Endodermal cell (in vitro differentiated cells): ENCODE results near the gene CDH4. TPM values are rescaled to one million over a fixed set of nuclear protein-coding genes. Genes with fewer than 3 reads are reported as not detected.

Source experiments
- DNase-seq: peaks from one replicate; pipeline ENCODE4 v3.0.0-alpha.2; 2017
- H3K27ac ChIP-seq: 2 replicates; pipeline ENCODE4 v1.5.1; 2013; ENCODE audit warnings: mild to moderate bottlenecking, low read depth, low read length, moderate library complexity
- H3K27me3 ChIP-seq: 2 replicates; pipeline ENCODE4 v1.6.1; 2013; ENCODE audit warnings: mild to moderate bottlenecking, low read length, moderate library complexity; ENCODE audit not compliant: insufficient read depth, control insufficient read depth, poor library complexity, severe bottlenecking
- H3K36me3 ChIP-seq: 2 replicates; pipeline ENCODE4 v1.7.0; 2013; ENCODE audit warnings: mild to moderate bottlenecking, low read length, moderate library complexity; ENCODE audit not compliant: control insufficient read depth, insufficient read depth
- H3K4me1 ChIP-seq: one replicate; pipeline ENCODE4 v1.7.0; 2013; ENCODE audit warnings: low read length; ENCODE audit not compliant: control insufficient read depth, insufficient read depth
- H3K4me3 ChIP-seq: 2 replicates; pipeline ENCODE4 v1.5.1; 2013; ENCODE audit warnings: mild to moderate bottlenecking, low read length, moderate library complexity
- H3K9ac ChIP-seq: 2 replicates; pipeline ENCODE4 v1.6.1; 2013; ENCODE audit warnings: mild to moderate bottlenecking, low read length, moderate library complexity; ENCODE audit not compliant: poor library complexity, severe bottlenecking; ENCODE audit errors: extremely low read depth
- H3K9me3 ChIP-seq: 2 replicates; pipeline ENCODE4 v1.6.1; 2013; ENCODE audit warnings: mild to moderate bottlenecking, low read length, moderate library complexity; ENCODE audit not compliant: control insufficient read depth
- H3K27ac Mint-ChIP-seq: 2 replicates; pipeline ENCODE4 v1.8.0; 2020; ENCODE audit warnings: mixed read lengths
- H3K27me3 Mint-ChIP-seq: 2 replicates; pipeline ENCODE4 v1.8.0; 2021; ENCODE audit warnings: mild to moderate bottlenecking, mixed read lengths; ENCODE audit not compliant: insufficient read depth
- H3K36me3 Mint-ChIP-seq: 2 replicates; pipeline ENCODE4 v1.8.0; 2020; ENCODE audit warnings: low read depth, mixed read lengths
- H3K4me1 Mint-ChIP-seq: 2 replicates; pipeline ENCODE4 v1.8.0; 2020; ENCODE audit warnings: mixed read lengths
- H3K4me3 Mint-ChIP-seq: 2 replicates; pipeline ENCODE4 v1.8.0; 2020; ENCODE audit warnings: mild to moderate bottlenecking, moderate library complexity, mixed read lengths
- H3K9me3 Mint-ChIP-seq: 2 replicates; pipeline ENCODE4 v1.8.0; 2020; ENCODE audit warnings: mild to moderate bottlenecking, mixed read lengths
- WGBS, 2 experiments: methylation state at CpG; one replicate each; pipeline versions ENCODE4 v1.1.5 to v1.1.7; 2013; ENCODE audit warnings: missing lambda C conversion rate in 2 of 2, mixed read lengths in 1 of 2; ENCODE audit not compliant: insufficient coverage in 1 of 2, insufficient read length in 1 of 2; 5-methylcytosine and 5-hydroxymethylcytosine counted together
- total RNA-seq, 2 donors: library from RNA; stranded (reverse); fragmentation: NEBNext Ultra II Directional in 1 of 2; extraction: Animal tissue kit (Norgen Biotek cat#: 25700) in 1 of 2; gene quantifications; 2 replicates in 1 of 2; 3 replicates in 1 of 2; pipeline ENCODE4 v1.2.1, GENCODE V29; 2021
- TF ChIP-seq, protein P1 (sequence below): fragments of 200-600 bp; sonication (generic); conservative IDR thresholded peaks from 2 replicates; pipeline ENCODE4 v1.5.0; 2021; ENCODE audit warnings: antibody characterized with exemption, mild to moderate bottlenecking

Gene CDH4
- total RNA-seq, 2 donors from 2014 or later = 1.8 to 5.8 TPM

DNA sequence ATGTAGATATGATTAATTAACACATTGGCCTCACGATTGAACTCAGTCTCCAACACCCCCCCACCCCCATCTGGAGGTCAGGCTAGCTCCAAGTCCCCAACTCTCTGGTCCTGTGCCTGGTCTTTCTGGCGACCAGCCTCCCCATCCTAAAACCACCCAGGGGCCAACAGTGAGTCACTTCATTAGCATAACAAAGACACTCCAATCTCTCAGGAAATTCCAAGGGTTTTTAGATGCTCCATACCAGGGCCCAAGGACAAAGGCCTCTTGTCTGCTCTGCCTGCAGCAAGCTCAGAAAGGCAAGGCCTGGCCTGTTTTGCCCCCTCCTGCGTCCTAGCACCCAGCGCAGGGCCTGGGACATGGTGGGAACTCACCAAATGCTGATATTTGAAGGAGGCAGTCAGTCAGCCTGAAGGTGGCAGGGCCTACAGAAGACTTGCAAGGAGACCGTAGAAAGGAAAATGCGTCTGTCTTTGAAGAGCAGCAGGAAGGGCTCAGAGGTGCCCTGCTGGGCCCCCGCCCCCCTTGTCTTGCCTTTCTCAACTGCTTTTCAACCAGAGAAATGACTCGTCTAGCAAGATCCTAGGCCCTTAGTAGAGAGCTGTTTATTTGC lies 184.7 kb downstream of the CDH4 start:
- H3K27me3 Mint-ChIP-seq = no peaks in the 10 kb centered on the region
- WGBS, 2 experiments = 0 to 2% methylated on average over 4 to 8 of the region's 8 CpGs
- H3K9me3 ChIP-seq = no peaks in the 10 kb centered on the region
- peak overlapping the region; percentile 70 for H3K9ac ChIP-seq
- no peaks in the 10 kb centered on the region for H3K9me3 Mint-ChIP-seq
- no peaks in the 10 kb centered on the region for H3K36me3 Mint-ChIP-seq
- H3K27ac Mint-ChIP-seq = peak overlapping the region; percentile 98
- H3K36me3 ChIP-seq = no peaks in the 10 kb centered on the region
- peak overlapping the region; percentile 59 for H3K4me3 ChIP-seq
- H3K27me3 ChIP-seq = no peaks in the 10 kb centered on the region
- H3K4me1 Mint-ChIP-seq = peaks cover 58% of the 10 kb centered on the region
- H3K27ac ChIP-seq = peak overlapping the region; percentile 100
- H3K4me3 Mint-ChIP-seq = peak overlapping the region; percentile 19
- peak; percentile 97 for DNase-seq
- H3K4me1 ChIP-seq = peaks cover 20% of the 10 kb centered on the region
- TF ChIP-seq, protein P1, sequence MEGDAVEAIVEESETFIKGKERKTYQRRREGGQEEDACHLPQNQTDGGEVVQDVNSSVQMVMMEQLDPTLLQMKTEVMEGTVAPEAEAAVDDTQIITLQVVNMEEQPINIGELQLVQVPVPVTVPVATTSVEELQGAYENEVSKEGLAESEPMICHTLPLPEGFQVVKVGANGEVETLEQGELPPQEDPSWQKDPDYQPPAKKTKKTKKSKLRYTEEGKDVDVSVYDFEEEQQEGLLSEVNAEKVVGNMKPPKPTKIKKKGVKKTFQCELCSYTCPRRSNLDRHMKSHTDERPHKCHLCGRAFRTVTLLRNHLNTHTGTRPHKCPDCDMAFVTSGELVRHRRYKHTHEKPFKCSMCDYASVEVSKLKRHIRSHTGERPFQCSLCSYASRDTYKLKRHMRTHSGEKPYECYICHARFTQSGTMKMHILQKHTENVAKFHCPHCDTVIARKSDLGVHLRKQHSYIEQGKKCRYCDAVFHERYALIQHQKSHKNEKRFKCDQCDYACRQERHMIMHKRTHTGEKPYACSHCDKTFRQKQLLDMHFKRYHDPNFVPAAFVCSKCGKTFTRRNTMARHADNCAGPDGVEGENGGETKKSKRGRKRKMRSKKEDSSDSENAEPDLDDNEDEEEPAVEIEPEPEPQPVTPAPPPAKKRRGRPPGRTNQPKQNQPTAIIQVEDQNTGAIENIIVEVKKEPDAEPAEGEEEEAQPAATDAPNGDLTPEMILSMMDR = peak; percentile 16

DNA sequence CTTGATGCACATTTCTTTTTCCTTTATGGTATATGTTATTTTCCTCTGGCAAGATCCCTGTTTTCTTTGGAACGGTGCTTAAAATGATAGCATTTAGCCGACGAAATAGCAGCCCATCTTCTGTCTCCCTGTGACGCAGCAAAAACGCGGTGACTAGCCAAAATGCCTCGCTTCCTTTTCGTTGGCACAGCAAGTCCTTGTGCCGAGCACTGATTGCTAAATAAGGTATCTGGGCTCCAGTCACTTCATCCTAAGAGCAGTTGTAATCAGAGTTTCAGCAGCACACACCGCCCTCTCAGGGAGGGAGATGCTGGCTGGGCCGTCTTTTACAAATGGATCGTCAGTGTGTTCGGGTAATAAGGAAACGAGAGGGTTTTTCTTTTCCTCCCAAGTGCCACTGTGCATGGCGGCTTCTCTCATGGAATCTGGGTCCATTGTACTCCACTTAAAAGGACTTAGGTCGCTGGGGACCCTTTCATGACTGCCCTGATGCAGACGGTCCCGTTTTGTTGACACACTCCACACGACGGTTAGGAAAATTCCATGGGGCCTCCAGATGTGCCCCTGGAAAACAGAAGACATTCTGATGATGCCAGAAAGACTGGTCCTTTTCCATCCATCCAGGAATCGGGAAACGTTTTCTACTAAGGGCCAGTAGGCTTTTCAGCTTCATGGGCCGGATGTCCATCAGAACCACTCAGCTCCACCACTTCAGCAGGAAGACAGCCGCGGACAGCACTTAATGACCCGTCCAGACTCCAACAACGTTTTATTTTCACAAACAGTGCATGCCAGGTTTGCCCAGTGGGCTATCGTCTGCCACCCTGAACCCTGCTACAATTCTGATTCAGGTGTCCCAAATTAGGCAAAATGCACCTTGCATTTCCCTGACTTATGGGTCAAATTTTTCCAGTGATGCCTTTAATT lies 185.5 kb downstream of the CDH4 start:
- 30 to 39% methylated on average over 23 to 28 of the region's 28 CpGs for WGBS, 2 experiments
- H3K9me3 Mint-ChIP-seq = no peaks in the 10 kb centered on the region
- peak; percentile 72 for DNase-seq
- Histone ChIP-seq H3K27ac (peak overlapping the region; percentile 100), H3K4me1 (peaks cover 20% of the 10 kb centered on the region), H3K36me3 (no peaks in the 10 kb centered on the region), H3K27me3 (no peaks in the 10 kb centered on the region), H3K9ac (peak overlapping the region; percentile 70), H3K4me3 (peak overlapping the region; percentile 59), H3K9me3 (no peaks in the 10 kb centered on the region)
- peak overlapping the region; percentile 98 for H3K27ac Mint-ChIP-seq
- H3K4me3 Mint-ChIP-seq = peak overlapping the region; percentile 19
- TF ChIP-seq, protein P1 = no peak
- no peaks in the 10 kb centered on the region for H3K36me3 Mint-ChIP-seq
- H3K4me1 Mint-ChIP-seq = peaks cover 64% of the 10 kb centered on the region
- H3K27me3 Mint-ChIP-seq = no peaks in the 10 kb centered on the region

DNA sequence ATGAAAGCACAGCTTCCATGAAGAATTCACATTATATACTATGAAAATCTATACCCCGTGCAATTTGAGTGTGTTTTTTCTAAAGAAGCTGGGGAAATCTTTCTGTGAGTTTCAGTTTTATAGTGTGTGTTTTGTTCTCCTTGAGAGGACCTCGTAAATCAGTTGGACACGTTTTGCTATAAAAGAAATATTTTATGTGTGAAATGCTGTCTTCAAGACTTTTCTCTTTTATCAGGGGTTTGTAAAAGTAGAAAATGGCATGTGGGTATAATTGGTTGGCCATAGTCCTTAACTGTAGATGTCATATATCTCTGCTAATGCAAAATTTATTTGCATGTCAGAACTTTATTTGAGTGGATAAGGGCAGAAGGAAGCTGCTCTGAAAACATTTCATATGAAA lies 186.2 kb downstream of the CDH4 start:
- Mint-ChIP-seq H3K4me3 (no peak overlapping the region), H3K36me3 (no peaks in the 10 kb centered on the region), H3K27ac (peak overlapping the region; percentile 98), H3K27me3 (no peaks in the 10 kb centered on the region), H3K9me3 (no peaks in the 10 kb centered on the region), H3K4me1 (peaks cover 62% of the 10 kb centered on the region)
- 93 to 94% methylated on average over 2 to 3 of the region's 3 CpGs for WGBS, 2 experiments
- H3K9ac ChIP-seq = no peak overlapping the region
- peak overlapping the region; percentile 55 for H3K27ac ChIP-seq
- DNase-seq = no peak
- H3K36me3 ChIP-seq = no peaks in the 10 kb centered on the region
- no peaks in the 10 kb centered on the region for H3K27me3 ChIP-seq
- no peaks in the 10 kb centered on the region for H3K9me3 ChIP-seq
- peaks cover 25% of the 10 kb centered on the region for H3K4me1 ChIP-seq
- H3K4me3 ChIP-seq = no peak overlapping the region
- TF ChIP-seq, protein P1 = no peak
